GM23248 (cell line): Measurements from ENCODE around the gene SPATA6. TPM values are rescaled to one million over a fixed set of nuclear protein-coding genes. Genes with fewer than 3 reads are reported as not detected.
"Not testable (repeated sequence)": the region's sequence is repeated elsewhere in the genome, so short reads cannot be mapped to it uniquely, and the experiment has no call there.

ENCODE experiments used
- DNase-seq: peaks from one replicate; pipeline ENCODE4 v3.0.0-alpha.2; 2015
- H2AFZ ChIP-seq: fragments of 200-600 bp; sonication (generic); 2 replicates; pipeline ENCODE4 v1.6.1; 2016; ENCODE audit warnings: antibody characterized with exemption
- H3F3A ChIP-seq: fragments of 200-600 bp; sonication (generic); 2 replicates; pipeline ENCODE4 v1.6.1; 2016; ENCODE audit warnings: mild to moderate bottlenecking, antibody characterized with exemption, mixed run types; ENCODE audit not compliant: insufficient read depth
- H3K27ac ChIP-seq: fragments of 200-600 bp; sonication (generic); 2 replicates; pipeline ENCODE4 v1.5.1; 2016; ENCODE audit warnings: mild to moderate bottlenecking
- H3K27me3 ChIP-seq: fragments of 200-600 bp; sonication (generic); replicated peaks from 2 replicates; pipeline ENCODE4 v1.6.1; 2016; ENCODE audit warnings: mild to moderate bottlenecking; ENCODE audit not compliant: insufficient read depth
- H3K36me3 ChIP-seq: fragments of 200-600 bp; sonication (generic); 2 replicates; pipeline ENCODE4 v1.6.1; 2016; ENCODE audit warnings: low read depth, mild to moderate bottlenecking
- H3K4me1 ChIP-seq: fragments of 200-600 bp; sonication (generic); 2 replicates; pipeline ENCODE4 v1.6.1; 2016; ENCODE audit warnings: mild to moderate bottlenecking; ENCODE audit not compliant: insufficient read depth
- H3K4me2 ChIP-seq: fragments of 200-600 bp; sonication (generic); one replicate; pipeline ENCODE4 v1.6.1; 2016; ENCODE audit warnings: mild to moderate bottlenecking; ENCODE audit not compliant: unreplicated experiment
- H3K4me3 ChIP-seq: fragments of 200-600 bp; sonication (generic); 2 replicates; pipeline ENCODE4 v1.5.1; 2016; ENCODE audit warnings: mild to moderate bottlenecking
- H3K79me2 ChIP-seq: fragments of 200-600 bp; sonication (generic); 2 replicates; pipeline ENCODE4 v1.6.1; 2016; ENCODE audit warnings: mild to moderate bottlenecking; ENCODE audit not compliant: insufficient read depth
- H3K9ac ChIP-seq: fragments of 200-600 bp; sonication (generic); 2 replicates; pipeline ENCODE4 v1.6.1; 2016; ENCODE audit warnings: mild to moderate bottlenecking
- H3K9me2 ChIP-seq: fragments of 200-600 bp; sonication (generic); 2 replicates; pipeline ENCODE4 v1.6.1; 2016; ENCODE audit warnings: mixed run types, mild to moderate bottlenecking, moderate library complexity; ENCODE audit not compliant: insufficient read depth
- H3K9me3 ChIP-seq: fragments of 200-600 bp; sonication (generic); one replicate; pipeline ENCODE4 v1.6.1; 2017; ENCODE audit warnings: low read depth
- H4K20me1 ChIP-seq: fragments of 200-600 bp; sonication (generic); 2 replicates; pipeline ENCODE4 v1.6.0; 2016; ENCODE audit not compliant: insufficient read depth
- EZH2 ChIP-seq: fragments of 200-600 bp; sonication (generic); IDR thresholded peaks from 2 replicates; pipeline ENCODE4 v1.6.1; 2018; ENCODE audit warnings: antibody characterized with exemption, mild to moderate bottlenecking; ENCODE audit not compliant: insufficient read depth, poor library complexity, severe bottlenecking
- EZH2phosphoT487 ChIP-seq: fragments of 200-600 bp; sonication (generic); IDR thresholded peaks from 2 replicates; pipeline ENCODE4 v1.6.1; 2018; ENCODE audit warnings: antibody characterized with exemption, moderate library complexity, mild to moderate bottlenecking, low read depth; ENCODE audit not compliant: insufficient read depth
- WGBS, 2 experiments: methylation state at CpG; one replicate each; pipeline ENCODE4 v1.1.6; 2015 to 2017; ENCODE audit warnings: low lambda C conversion rate in 2 of 2, low coverage in 1 of 2; ENCODE audit errors: missing lambda C conversion rate in 2 of 2; 5-methylcytosine and 5-hydroxymethylcytosine counted together
- in situ Hi-C: fragments of 300-500 bp; cut with MboI; formaldehyde crosslinking; loops from 2 replicates; pipeline ENCODE4 v1.15.0; 2020
- polyA plus RNA-seq: library from polyadenylated mRNA; unstranded; fragments of >200 nt; fragmentation: Nextera tagmentation; extraction: Ambion mirVana; gene quantifications from 2 replicates; pipeline ENCODE4 v1.2.1, GENCODE V29; 2016
- total RNA-seq: library from RNA; depleted of rRNA; stranded (reverse); fragments of >200 nt; shearing (Covaris generic); gene quantifications from 2 replicates; pipeline ENCODE4 v1.2.3, GENCODE V29; 2014

SPATA6 gene
- total and polyA plus RNA-seq, 2 experiments from 2014 or later: 1.4 to 5.1 TPM

GRCh38 chr1:48329905-48330304 lies 142.1 kb downstream of the SPATA6 start:
- H3K79me2 ChIP-seq: no peaks in the 10 kb centered on the region
- H3K36me3 ChIP-seq: no peaks in the 10 kb centered on the region
- no peak for DNase-seq
- H3K9me3 ChIP-seq: no peaks in the 10 kb centered on the region
- no peaks in the 10 kb centered on the region for H3K9me2 ChIP-seq
- no peak overlapping the region for H2AFZ ChIP-seq
- H4K20me1 ChIP-seq: no peaks in the 10 kb centered on the region
- TF ChIP-seq EZH2 (no peak), EZH2phosphoT487 (no peak)
- no peak overlapping the region for H3K4me2 ChIP-seq
- no peaks in the 10 kb centered on the region for H3K27me3 ChIP-seq
- no peak overlapping the region for H3K27ac ChIP-seq
- no peaks in the 10 kb centered on the region for H3K4me1 ChIP-seq
- in situ Hi-C loops: no loop called here
- no peak overlapping the region for H3K4me3 ChIP-seq
- no peak overlapping the region for H3K9ac ChIP-seq
- H3F3A ChIP-seq: no peaks in the 10 kb centered on the region
- WGBS, 2 experiments: 75 to 86% methylated on average over 2 of the region's 2 CpGs

GRCh38 chr1:48329486-48329885 lies 142.5 kb downstream of the SPATA6 start:
- Histone ChIP-seq H3K36me3 (no peaks in the 10 kb centered on the region), H2AFZ (no peak overlapping the region), H3K4me2 (no peak overlapping the region), H3K27ac (no peak overlapping the region), H3K27me3 (no peaks in the 10 kb centered on the region), H4K20me1 (no peaks in the 10 kb centered on the region), H3K9me3 (no peaks in the 10 kb centered on the region), H3K4me3 (no peak overlapping the region), H3K9me2 (no peaks in the 10 kb centered on the region), H3K9ac (no peak overlapping the region), H3F3A (no peaks in the 10 kb centered on the region), H3K79me2 (no peaks in the 10 kb centered on the region), H3K4me1 (no peaks in the 10 kb centered on the region)
- DNase-seq: peak; percentile 1
- WGBS, 2 experiments: 55 to 63% methylated on average over 7 of the region's 7 CpGs
- TF ChIP-seq EZH2phosphoT487 (no peak), EZH2 (no peak)
- in situ Hi-C loops: no loop called here

DNA sequence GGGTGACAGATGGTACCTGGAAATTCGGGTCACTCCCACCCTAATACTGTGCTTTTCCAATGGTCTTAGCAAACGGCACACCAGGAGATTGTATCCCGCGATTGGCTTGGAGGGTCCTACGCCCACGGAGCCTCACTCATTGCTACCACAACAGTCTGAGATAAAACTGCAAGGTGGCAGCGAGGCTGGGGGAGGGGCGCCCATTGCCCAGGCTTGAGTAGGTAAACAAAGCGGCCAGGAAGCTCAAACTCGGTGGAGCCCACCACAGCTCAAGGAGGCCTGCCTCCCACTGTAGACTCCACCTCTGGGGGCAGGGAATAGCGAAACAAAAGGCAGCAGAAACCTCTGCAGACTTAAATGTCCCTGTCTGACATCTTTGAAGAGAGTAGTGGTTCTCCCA lies 160.2 kb downstream of the SPATA6 start:
- H3K9me3 ChIP-seq, H3K9ac ChIP-seq, H3K36me3 ChIP-seq, H3K9me2 ChIP-seq, H3K4me2 ChIP-seq, H3F3A ChIP-seq, H3K4me1 ChIP-seq, H2AFZ ChIP-seq, H3K79me2 ChIP-seq, in situ Hi-C loops, H3K27me3 ChIP-seq, DNase-seq, H4K20me1 ChIP-seq, H3K27ac ChIP-seq, H3K4me3 ChIP-seq: not testable (repeated sequence)
- WGBS, 2 experiments: 82 to 84% methylated on average over 11 of the region's 11 CpGs

- Histone ChIP-seq H3K79me2 (no peaks in the 10 kb centered on the region), H3K27ac (no peak overlapping the region), H3K9me2 (no peaks in the 10 kb centered on the region), H3K4me2 (no peak overlapping the region), H3K4me3 (no peak overlapping the region), H4K20me1 (no peaks in the 10 kb centered on the region), H3K36me3 (no peaks in the 10 kb centered on the region), H3K9me3 (no peaks in the 10 kb centered on the region), H3K4me1 (no peaks in the 10 kb centered on the region), H2AFZ (no peak overlapping the region), H3K9ac (no peak overlapping the region), H3F3A (no peaks in the 10 kb centered on the region), H3K27me3 (no peaks in the 10 kb centered on the region)
- DNase-seq: no peak
- TF ChIP-seq EZH2phosphoT487 (no peak), EZH2 (no peak)
- in situ Hi-C loops: no loop called here
- 96 to 98% methylated on average over 2 of the region's 2 CpGs for WGBS, 2 experiments
Measured at GRCh38 chr1:48309564-48310082, 162.4 kb downstream of the SPATA6 start.

GRCh38 chr1:48302652-48303051 lies 169.4 kb downstream of the SPATA6 start:
- DNase-seq: no peak
- H3K27ac ChIP-seq: no peak overlapping the region
- no peaks in the 10 kb centered on the region for H4K20me1 ChIP-seq
- no peaks in the 10 kb centered on the region for H3K9me2 ChIP-seq
- H3K9ac ChIP-seq: no peak overlapping the region
- H3K4me2 ChIP-seq: no peak overlapping the region
- in situ Hi-C loops: no loop called here
- TF ChIP-seq EZH2phosphoT487 (no peak), EZH2 (no peak)
- no peaks in the 10 kb centered on the region for H3F3A ChIP-seq
- H3K27me3 ChIP-seq: no peaks in the 10 kb centered on the region
- H3K79me2 ChIP-seq: no peaks in the 10 kb centered on the region
- H2AFZ ChIP-seq: no peak overlapping the region
- no peaks in the 10 kb centered on the region for H3K4me1 ChIP-seq
- no peak overlapping the region for H3K4me3 ChIP-seq
- H3K9me3 ChIP-seq: no peaks in the 10 kb centered on the region
- no peaks in the 10 kb centered on the region for H3K36me3 ChIP-seq
